AG04449 (cell line): Measurements from ENCODE around the gene WTAP.

ENCODE experiments used
- CTCF ChIA-PET: fragments of 350-600 bp; formaldehyde crosslinking; extraction: SDS; loops from one replicate; lab custom pipeline; 2021; ENCODE audit warnings: antibody characterized with exemption; lab: Yijun Ruan, JAX
- POLR2A ChIA-PET: fragments of 400-600, 350-600 bp; formaldehyde crosslinking; extraction: SDS; loops from one replicate; lab custom pipeline; 2020; ENCODE audit warnings: antibody characterized with exemption, inconsistent platforms; lab: Yijun Ruan, JAX
- DNase-seq: peaks from one replicate; pipeline ENCODE4 v3.0.0-alpha.2; 2010; ENCODE audit warnings: low read depth, low spot score
- H3K4me3 ChIP-seq: 2 replicates; pipeline ENCODE4 v1.5.1; 2011; ENCODE audit warnings: low read depth, mild to moderate bottlenecking, control low read depth, low read length
- CTCF ChIP-seq: IDR thresholded peaks from one replicate; pipeline ENCODE4 v1.5.1; 2011; ENCODE audit warnings: mild to moderate bottlenecking, moderate library complexity, low read length, control low read depth, inconsistent platforms; ENCODE audit not compliant: insufficient read depth; ENCODE audit errors: missing control alignments

The WTAP gene

DNA sequence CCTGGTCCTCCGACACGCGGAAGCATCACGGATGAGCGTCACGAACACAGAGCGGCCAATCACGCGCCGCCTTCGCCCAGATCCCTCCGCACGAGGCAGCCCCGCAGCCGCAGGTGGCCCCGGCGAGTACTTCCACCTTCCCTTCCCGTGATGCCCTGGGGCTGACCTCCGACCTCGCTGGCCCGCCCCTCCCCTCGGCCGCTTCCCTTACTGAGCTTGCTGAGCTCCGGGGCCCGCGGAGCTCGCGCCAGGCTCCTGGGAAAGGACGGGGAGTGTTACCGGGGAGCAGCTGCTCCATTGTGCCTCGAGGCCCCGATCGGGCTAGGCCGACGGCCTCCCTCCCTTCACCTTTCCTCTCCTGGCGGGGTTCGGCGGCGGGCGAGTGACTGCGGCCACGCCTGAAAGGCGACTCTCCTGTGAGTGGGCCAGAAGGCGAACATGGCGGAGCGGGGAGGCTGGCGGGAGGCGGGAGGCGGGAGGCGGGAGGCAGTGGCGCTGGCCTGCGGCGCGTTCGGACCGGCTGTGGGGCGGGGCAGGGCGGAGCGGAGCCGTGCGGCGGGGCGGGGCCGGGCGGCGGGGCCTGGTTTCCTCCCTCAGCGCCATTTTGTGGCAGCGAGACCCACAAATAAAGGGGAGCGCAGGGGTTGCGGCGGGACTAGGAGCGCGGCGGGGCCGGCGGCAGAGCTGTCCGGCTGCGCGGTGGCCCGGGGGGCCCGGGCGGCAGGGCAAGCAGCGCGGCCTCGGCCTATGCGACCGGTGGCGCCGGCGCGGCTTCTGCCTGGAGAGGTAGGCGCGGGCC lies at the start of gene WTAP:
Gene WTAP, plus strand, starts transcription at position 589 of the 799 bp plus-strand sequence. CDS start 8,760 bp downstream, outside the sequence.
- H3K4me3 ChIP-seq = peak within 1 kb of the TSS; percentile 83
- ChIA-PET CTCF (interaction anchor here (1.0 to 2.7 kb wide), 3 partner anchors 10 to 63 kb away, joined by 3 to 9 read pairs (median 3); partner anchors contain the start of gene TCP1), POLR2A (interaction anchor here (1.1 to 2.1 kb wide), 6 partner anchors 10 to 63 kb away, joined by 5 to 15 read pairs (median 6); partner anchors contain the start of genes ACAT2, SOD2 and TCP1)
- TF ChIP-seq CTCF = no peak
- peak; percentile 54 for DNase-seq

- DNase-seq = no peak
- ChIA-PET CTCF (interaction anchor here (0.8 to 2.7 kb wide), 4 partner anchors 14 to 504 kb away, joined by 3 to 10 read pairs (median 6); no protein-coding TSS in a partner anchor), POLR2A (no interaction called here)
- no peak for TF ChIP-seq CTCF
- no peak overlapping the region for H3K4me3 ChIP-seq
Measured at GRCh38 chr6:159677506-159678165, 49.7 kb upstream of the WTAP start.

- DNase-seq = no peak
- H3K4me3 ChIP-seq = no peak overlapping the region
- POLR2A ChIA-PET = no interaction called here
- CTCF ChIA-PET = interaction anchor here (1.7 to 2.7 kb wide), 2 partner anchors 24 to 504 kb away, joined by 5 to 10 read pairs; no protein-coding TSS in a partner anchor
- TF ChIP-seq CTCF = no peak
Measured at GRCh38 chr6:159678574-159678973, 48.7 kb upstream of the WTAP start.

- no peak for DNase-seq
- CTCF ChIA-PET = interaction anchor here (0.7 to 2.7 kb wide), 3 partner anchors 9 to 25 kb away, joined by 3 to 10 read pairs (median 3); no protein-coding TSS in a partner anchor
- no peak for TF ChIP-seq CTCF
- POLR2A ChIA-PET = no interaction called here
- no peak overlapping the region for H3K4me3 ChIP-seq
Measured at GRCh38 chr6:159679091-159680077, 47.9 kb upstream of the WTAP start.

GRCh38 chr6:159680104-159680503 lies 47.2 kb upstream of the WTAP start:
- no peak for TF ChIP-seq CTCF
- H3K4me3 ChIP-seq = no peak overlapping the region
- POLR2A ChIA-PET = no interaction called here
- DNase-seq = no peak
- CTCF ChIA-PET = interaction anchor here (0.7 to 2.7 kb wide), 3 partner anchors 8 to 25 kb away, joined by 3 to 10 read pairs (median 3); no protein-coding TSS in a partner anchor
